NB4 (cell line): ENCODE measurements around the gene SRPK1.

Source experiments
- CTCF ChIP-seq: IDR thresholded peaks from one replicate; pipeline ENCODE4 v1.5.1; 2012; ENCODE audit warnings: low read depth, low read length
- MAX ChIP-seq: IDR thresholded peaks from 2 replicates; pipeline ENCODE4 v1.6.1; 2011; ENCODE audit warnings: low read depth, low read length
- POLR2A ChIP-seq: IDR thresholded peaks from 2 replicates; pipeline ENCODE4 v1.6.1; 2011; ENCODE audit warnings: mild to moderate bottlenecking; ENCODE audit not compliant: insufficient read length; ENCODE audit errors: extremely low read depth

GRCh38 chr6:35809809-35810208 lies 111.1 kb downstream of the SRPK1 start:
- TF ChIP-seq CTCF, result no peak
- TF ChIP-seq POLR2A, result no peak
- no peak for TF ChIP-seq MAX
